ENCODE measurements around the gene MAGI2.
A peak's percentile ranks its signal among the peaks of the same experiment; 100 is the strongest.

Gene MAGI2

GRCh38 chr7:78024591-78024990, 1428.9 kb downstream of the MAGI2 start:
- no peak for TF ChIP-seq ZNF274 (IDR thresholded peaks at IDR 0.05; ENCODE audit: low read depth, low read length)
- H3K4me3 ChIP-seq (ENCODE audit: low read length), result no peak overlapping the region

DNA sequence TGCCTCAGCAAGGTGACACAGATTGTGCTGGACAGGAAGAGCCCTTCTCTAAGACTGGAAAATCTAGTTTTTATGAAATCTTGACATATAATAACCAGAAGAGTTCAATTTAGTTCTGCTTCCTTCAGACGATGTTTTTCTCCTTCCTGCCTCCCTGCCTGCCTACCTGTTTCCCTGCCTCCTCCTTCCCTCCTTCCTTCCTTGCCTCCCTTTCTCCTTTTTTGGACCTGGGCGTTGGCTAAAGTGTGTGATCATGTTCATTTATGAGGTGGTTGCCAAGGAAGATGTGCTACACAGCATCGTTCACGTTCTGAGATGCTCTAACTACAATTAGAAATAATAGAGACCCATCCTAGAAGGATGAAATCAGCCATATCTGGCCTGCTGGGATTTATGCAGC, 1430.3 kb downstream of the MAGI2 start:
- no peak for TF ChIP-seq ZNF274 (IDR thresholded peaks at IDR 0.05; ENCODE audit: low read depth, low read length)
- no peak overlapping the region for H3K4me3 ChIP-seq (ENCODE audit: low read length)

- no peak overlapping the region for H3K4me3 ChIP-seq (ENCODE audit: low read length)
- TF ChIP-seq ZNF274 (IDR thresholded peaks at IDR 0.05; ENCODE audit: low read depth, low read length), result no peak
Measured at GRCh38 chr7:78022165-78022564, 1431.3 kb downstream of the MAGI2 start.

- no peak overlapping the region for H3K4me3 ChIP-seq (ENCODE audit: low read length)
- no peak for TF ChIP-seq ZNF274 (IDR thresholded peaks at IDR 0.05; ENCODE audit: low read depth, low read length)
Measured at GRCh38 chr7:78020874-78021249, 1432.6 kb downstream of the MAGI2 start.

DNA sequence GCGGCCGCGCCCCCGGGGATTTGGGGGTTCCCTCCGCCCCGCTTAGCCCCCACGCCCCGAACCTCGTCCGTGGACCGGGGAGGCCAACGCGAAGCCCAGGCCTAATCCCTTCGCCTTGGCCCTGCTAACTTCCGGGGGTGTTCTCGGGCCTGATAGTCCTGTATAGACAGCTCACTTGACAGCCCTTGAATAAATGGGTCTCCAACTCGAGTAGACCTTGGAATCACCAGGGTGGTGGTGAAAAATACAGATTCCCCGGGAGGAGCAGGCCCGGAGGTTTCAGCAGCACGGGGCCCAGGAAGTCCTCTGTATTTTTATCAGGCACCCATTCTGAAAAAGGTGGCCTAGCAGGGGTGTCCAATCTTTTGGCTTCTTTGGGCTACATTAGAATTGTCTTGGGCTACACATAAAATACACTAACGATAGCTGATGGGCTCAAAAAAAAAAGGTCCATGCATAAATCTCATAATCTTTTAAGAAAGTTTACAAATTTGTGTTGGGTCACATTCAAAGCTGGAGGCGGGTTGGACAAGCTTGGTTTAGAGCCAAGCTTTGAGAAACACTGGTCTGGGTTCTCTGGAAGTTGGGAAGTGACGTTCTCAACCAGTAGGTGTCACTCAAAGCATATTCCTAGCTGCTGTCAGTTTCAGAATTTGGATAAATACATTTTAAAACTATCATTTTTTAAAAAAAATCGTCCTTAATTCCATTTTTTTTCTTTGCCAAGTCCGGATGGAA, 1433.2 kb downstream of the MAGI2 start:
- no peak for TF ChIP-seq ZNF274 (IDR thresholded peaks at IDR 0.05; ENCODE audit: low read depth, low read length)
- H3K4me3 ChIP-seq (ENCODE audit: low read length), result no peak overlapping the region

DNA sequence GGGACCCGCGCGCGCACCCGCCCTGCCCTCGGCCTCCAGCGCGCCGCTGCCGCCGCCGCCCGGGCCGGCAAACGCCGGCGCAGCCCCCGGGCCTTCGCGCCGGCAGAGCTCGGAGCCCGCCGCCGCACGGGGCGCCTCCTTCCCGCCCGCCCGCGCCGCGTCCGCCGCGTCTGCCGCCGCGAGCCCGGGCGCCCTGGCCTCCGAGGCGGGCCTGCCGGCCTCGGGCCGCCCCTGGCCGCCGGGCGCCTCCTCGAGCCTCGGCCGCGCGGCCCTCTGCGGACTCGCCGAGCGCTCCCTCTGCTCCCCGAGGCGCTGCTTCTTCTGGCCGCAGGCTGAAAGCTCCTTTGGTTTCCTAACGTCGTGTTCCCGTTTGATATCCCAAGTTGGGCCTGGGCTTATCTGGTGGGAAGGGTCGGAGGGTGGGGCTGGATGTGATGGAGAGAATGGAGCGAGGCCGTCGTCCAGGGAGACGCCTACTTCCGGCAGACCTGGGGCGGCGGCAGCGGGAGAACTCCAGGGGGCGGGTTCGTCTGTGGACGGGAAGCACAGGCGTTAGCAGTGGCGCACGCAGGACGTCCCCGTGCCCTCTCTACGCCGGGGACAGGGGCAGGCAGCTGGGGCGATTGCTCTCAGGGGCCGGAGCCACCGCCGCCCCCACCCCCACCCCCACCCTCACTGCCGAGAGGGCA, 1433.9 kb downstream of the MAGI2 start:
- no peak for TF ChIP-seq ZNF274 (IDR thresholded peaks at IDR 0.05; ENCODE audit: low read depth, low read length)
- H3K4me3 ChIP-seq (ENCODE audit: low read length), result peak overlapping the region; percentile 46; the same call in 1 of the 2 replicates

DNA sequence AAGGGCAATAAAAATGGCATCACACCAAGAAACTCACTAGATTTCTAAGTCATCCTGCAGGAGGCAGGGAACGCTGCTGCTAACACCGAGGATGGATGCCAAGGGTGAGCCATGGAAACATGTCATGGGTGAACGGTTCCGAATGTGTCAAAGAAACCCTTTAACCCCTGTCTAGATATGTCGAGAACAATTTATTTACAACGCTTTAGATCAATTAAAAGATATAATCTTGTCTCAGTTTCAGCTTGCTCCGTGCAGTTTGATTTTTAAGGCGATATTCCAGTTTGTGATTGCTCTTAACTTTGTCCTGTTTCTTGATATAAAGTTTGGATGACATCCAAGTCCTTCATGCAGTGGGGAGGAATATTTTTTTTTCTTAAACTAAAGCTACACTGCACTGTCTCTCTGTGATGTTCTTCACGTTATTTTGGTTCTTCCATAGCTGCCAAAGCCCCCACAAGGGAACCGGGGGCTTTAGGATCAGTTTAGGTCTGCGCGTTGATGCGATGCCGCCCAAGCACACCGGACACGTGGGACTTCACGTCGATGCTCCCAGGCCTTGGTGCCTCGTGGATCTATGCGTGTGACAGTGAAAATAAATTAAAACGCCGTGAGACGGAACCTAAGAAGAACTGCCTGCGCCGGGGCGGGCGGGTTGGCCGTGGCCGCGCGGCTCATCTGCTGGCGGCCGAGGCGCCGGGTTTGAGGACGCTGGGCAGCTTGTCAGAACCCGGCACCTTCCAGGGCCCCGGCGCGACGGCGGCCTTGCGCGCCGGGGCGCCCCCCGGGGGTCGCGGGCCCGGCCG, 1434.6 kb downstream of the MAGI2 start:
- no peak overlapping the region; the same call in 1 of the 2 replicates for H3K4me3 ChIP-seq (ENCODE audit: low read length)
- no peak for TF ChIP-seq ZNF274 (IDR thresholded peaks at IDR 0.05; ENCODE audit: low read depth, low read length)

DNA sequence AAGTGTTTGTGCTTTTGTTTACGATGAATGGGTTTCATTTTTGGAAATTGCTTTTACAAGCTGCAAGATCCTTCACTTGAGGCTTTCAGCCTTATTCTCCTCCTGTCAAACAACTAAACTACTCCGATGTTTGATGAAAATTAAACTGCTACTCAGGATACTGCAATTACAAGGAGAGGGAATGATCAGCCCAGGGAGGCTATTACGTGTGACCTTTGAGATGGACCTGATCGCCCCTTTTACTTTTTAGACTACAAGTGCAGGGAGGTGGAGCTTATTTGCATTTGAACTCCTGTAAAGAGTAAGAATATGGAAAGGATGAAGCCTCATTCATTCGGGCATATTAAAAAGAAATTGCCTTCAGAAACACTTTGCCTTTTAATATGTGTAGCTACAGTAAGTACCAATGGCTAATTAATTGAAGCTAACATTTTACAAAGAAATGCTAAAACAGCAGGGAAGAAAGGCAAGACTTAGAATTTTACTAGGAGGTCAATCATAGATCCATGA, 1435.8 kb downstream of the MAGI2 start:
- H3K4me3 ChIP-seq (ENCODE audit: low read length), result no peak overlapping the region
- no peak for TF ChIP-seq ZNF274 (IDR thresholded peaks at IDR 0.05; ENCODE audit: low read depth, low read length)

DNA sequence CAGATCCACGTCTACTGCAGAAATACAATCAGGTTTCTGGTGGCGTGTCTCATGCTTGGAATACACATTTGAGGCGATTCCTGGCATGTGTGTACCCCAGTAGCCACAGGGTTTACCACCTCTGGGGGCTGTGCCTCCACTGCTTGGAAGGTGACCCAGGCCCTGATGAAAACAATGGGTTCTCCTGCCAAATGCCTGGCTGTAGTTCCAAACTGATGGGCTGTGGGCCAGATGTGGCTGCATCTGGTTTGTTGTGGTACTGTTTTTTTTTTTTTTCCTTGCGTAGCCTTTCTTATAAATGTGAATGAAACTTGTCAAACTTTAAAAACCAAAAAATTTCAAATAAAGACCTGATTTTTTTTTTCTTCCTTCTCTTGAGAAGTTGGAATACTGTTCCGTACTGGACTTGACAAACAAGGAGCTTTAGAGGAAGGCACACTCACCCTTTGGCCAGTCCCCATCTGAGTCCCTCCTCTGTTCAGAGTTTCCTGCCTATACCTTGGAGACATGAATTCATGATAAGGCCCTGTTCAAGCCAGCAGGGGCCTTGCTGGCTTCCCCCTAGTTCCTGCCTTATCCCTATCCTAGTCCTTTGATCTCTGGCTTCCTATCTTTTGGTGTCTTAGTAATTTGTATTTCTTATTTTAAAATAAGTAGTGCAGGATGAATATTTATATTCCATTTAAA, 1437.8 kb downstream of the MAGI2 start:
- no peak overlapping the region for H3K4me3 ChIP-seq (ENCODE audit: low read length)
- TF ChIP-seq ZNF274 (IDR thresholded peaks at IDR 0.05; ENCODE audit: low read depth, low read length), result no peak

DNA sequence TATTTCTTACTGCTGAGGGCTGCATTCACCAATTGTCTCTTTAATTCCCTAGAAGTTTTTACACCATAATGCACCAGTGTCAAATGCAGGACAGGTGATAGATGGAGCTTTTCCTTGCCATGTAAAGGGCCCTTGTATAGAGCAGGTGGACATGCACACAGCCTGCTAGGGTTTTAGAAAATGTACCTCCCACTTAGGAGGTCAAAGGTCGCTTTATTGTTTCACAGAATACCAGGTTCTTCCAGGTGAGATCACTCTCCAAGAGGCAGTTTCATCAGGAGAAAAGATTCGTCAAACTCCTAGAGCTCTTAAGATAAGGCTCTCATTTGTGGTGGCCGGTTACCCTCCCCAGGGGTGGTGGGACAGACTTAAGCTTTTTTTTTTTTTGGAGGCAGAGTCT, 1439.1 kb downstream of the MAGI2 start:
- no peak overlapping the region for H3K4me3 ChIP-seq (ENCODE audit: low read length)
- no peak for TF ChIP-seq ZNF274 (IDR thresholded peaks at IDR 0.05; ENCODE audit: low read depth, low read length)

DNA sequence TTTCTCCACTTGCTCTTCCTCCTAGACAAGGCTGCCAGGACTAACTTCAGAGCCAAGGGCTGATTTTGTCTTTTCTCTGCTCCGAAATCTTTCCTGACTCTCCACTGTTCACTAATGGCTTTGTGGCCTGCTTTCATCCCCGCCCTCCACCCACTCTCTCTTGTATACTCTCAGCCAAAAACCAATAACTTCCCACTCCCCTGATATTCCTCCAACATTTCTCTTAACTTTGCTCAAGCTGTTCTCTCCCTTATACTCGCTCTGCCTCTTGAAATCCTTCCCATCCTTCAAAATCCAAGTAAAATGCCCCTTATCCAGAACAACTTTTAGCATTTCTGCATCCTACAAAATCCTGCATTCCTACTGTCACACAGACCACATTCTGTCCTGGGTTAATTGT, 1440.1 kb downstream of the MAGI2 start:
- no peak overlapping the region for H3K4me3 ChIP-seq (ENCODE audit: low read length)
- TF ChIP-seq ZNF274 (IDR thresholded peaks at IDR 0.05; ENCODE audit: low read depth, low read length), result no peak

DNA sequence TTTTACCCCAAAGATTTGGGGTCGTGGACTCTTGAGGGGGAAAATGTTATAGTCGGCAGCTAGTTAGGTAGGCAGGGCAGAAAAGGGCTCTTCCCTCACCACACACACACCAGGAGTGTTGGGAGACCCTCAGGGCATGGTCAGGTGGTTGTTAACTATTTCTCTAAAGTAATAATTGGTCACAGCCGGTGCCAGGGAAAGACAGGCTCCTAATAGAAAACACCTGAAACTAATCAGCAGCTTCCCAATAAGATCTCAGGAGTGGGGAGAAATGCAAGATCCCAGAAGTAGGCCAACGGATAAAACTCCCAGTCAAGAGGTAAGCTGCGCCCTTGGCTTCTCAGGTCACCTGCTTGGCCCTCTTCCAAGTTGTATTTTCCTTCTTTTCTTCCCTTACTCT, 1441.8 kb downstream of the MAGI2 start:
- TF ChIP-seq ZNF274 (IDR thresholded peaks at IDR 0.05; ENCODE audit: low read depth, low read length), result no peak

DNA sequence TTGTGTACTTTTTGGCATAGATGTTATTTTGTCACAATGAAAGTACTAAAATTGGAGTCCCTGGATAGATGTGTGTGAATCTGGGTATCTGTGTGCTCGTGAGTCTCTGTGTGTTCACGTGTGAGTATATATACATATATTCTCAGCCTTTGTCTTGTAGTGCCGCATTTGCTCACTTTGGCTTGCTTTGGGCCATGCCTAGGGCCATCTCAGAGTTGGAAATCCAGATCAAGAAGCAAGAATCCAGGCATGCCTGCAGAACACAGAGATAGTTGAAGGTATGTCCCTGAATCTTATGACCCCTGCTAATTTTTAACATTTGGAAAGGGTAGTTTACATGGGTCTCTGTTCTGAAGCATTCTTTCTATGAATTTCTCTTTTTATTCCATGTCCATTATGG, 1446.2 kb downstream of the MAGI2 start:
- no peak overlapping the region for H3K4me3 ChIP-seq (ENCODE audit: low read length)
- TF ChIP-seq ZNF274 (IDR thresholded peaks at IDR 0.05; ENCODE audit: low read depth, low read length), result no peak

More for the DNA sequence above, 1441.8 kb downstream of the MAGI2 start:
- no peak overlapping the region for H3K4me3 ChIP-seq (ENCODE audit: low read length)
